OCI-M2 (cell line): Measurements from ENCODE around the gene SS18L1.
A peak's percentile ranks its signal among the peaks of the same experiment; 100 is the strongest.

Source experiments
- DNase-seq: peaks from one replicate; lab custom pipeline; 2025; ENCODE audit not compliant: unreplicated experiment; lab: John Stamatoyannopoulos, UW

The SS18L1 gene

GRCh38 chr20:62168890-62169435, 25.4 kb downstream of the SS18L1 start:
- DNase-seq, result no peak

- DNase-seq, result no peak
Observed at GRCh38 chr20:62170536-62170935, 27.0 kb downstream of the SS18L1 start.

- DNase-seq, result no peak
Observed at GRCh38 chr20:62171245-62171644, 27.7 kb downstream of the SS18L1 start.

- DNase-seq, result no peak
Observed at GRCh38 chr20:62172666-62173065, 29.1 kb downstream of the SS18L1 start.

GRCh38 chr20:62174021-62174804, 30.6 kb downstream of the SS18L1 start:
- no peak for DNase-seq

GRCh38 chr20:62174870-62175624, 31.5 kb downstream of the SS18L1 start:
- DNase-seq, result no peak

GRCh38 chr20:62175711-62176110, 32.1 kb downstream of the SS18L1 start:
- DNase-seq, result no peak

GRCh38 chr20:62176866-62177265, 33.3 kb downstream of the SS18L1 start:
- no peak for DNase-seq

- DNase-seq, result no peak
Observed at GRCh38 chr20:62177307-62177706, 33.7 kb downstream of the SS18L1 start.

GRCh38 chr20:62178316-62179161, 35.0 kb downstream of the SS18L1 start:
- DNase-seq, result no peak

GRCh38 chr20:62179162-62179504, 35.6 kb downstream of the SS18L1 start:
- DNase-seq, result no peak

- DNase-seq, result no peak
Observed at GRCh38 chr20:62181808-62182207, 38.2 kb downstream of the SS18L1 start.

- peak; percentile 66 for DNase-seq
Observed at GRCh38 chr20:62182469-62183425, 39.2 kb downstream of the SS18L1 start, which contains the start of gene MTG2. TSS of gene MTG2 (plus strand) at chr20:62183028. CDS start at chr20:62193421, 10,393 bp downstream.

GRCh38 chr20:62183426-62184142, 40.0 kb downstream of the SS18L1 start:
- no peak for DNase-seq

- no peak for DNase-seq
Observed at GRCh38 chr20:62186096-62186426, 42.5 kb downstream of the SS18L1 start.

GRCh38 chr20:62186887-62187866, 43.6 kb downstream of the SS18L1 start:
- DNase-seq, result no peak

- no peak for DNase-seq
Observed at GRCh38 chr20:62190639-62191411, 47.3 kb downstream of the SS18L1 start.
